Renal cortex interstitium (tissue), 11 donors: ENCODE measurements around the gene SLC4A2. TPM values are rescaled to one million over a fixed set of nuclear protein-coding genes. Genes with fewer than 3 reads are reported as not detected.

ENCODE experiments used
- DNase-seq, 11 donors: peaks; one replicate each; pipeline ENCODE4 v3.0.0-alpha.2; 2013; ENCODE audit warnings: low read depth in 9 of 11, low spot score in 4 of 11; ENCODE audit errors: extremely low read depth in 1 of 11
- polyA plus RNA-seq, 3 donors: library from polyadenylated mRNA; unstranded; fragments of 120-200 nt; gene quantifications; one replicate each; pipeline ENCODE4 v1.2.1, GENCODE V29; 2013; ENCODE audit not compliant: insufficient read length in 3 of 3

SLC4A2 gene
- polyA plus RNA-seq, 3 donors = 75.9 to 120 (median 110) TPM

DNA sequence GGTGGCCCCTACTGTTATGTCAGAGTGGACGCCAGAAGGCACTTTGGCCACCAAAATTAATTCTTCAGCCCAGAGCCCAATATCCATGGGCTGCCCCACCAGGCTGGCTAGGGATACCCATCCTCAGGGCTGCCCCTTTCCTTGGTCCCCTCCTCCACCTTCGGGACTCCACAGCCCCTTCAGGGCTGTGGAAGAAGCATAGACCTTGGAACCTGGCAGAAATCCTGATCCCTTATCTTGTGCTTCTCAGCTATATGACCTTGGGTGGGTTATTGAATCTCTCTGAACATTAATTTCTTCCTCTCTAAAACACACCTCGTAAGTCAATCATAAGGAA, 24.4 kb downstream of the SLC4A2 start:
- DNase-seq = no peak

DNA sequence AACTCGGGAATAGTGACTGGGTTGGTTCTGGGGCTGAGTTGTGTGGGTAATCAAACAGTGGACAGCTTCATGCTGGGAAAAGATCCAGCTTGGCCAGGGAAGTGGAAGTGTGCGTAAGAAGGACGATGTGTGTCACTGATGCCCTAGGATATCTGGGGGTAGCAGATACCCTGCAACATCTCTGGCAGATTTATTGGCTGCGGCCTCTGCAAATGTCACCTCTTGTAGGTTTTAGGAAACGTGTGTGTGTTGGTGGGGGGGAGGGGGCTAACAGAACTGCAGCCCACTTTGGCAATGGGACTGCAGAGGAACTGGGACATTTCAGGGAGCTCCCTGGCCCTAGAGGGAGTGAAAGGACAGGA, 25.9 kb downstream of the SLC4A2 start:
- no peak for DNase-seq

DNA sequence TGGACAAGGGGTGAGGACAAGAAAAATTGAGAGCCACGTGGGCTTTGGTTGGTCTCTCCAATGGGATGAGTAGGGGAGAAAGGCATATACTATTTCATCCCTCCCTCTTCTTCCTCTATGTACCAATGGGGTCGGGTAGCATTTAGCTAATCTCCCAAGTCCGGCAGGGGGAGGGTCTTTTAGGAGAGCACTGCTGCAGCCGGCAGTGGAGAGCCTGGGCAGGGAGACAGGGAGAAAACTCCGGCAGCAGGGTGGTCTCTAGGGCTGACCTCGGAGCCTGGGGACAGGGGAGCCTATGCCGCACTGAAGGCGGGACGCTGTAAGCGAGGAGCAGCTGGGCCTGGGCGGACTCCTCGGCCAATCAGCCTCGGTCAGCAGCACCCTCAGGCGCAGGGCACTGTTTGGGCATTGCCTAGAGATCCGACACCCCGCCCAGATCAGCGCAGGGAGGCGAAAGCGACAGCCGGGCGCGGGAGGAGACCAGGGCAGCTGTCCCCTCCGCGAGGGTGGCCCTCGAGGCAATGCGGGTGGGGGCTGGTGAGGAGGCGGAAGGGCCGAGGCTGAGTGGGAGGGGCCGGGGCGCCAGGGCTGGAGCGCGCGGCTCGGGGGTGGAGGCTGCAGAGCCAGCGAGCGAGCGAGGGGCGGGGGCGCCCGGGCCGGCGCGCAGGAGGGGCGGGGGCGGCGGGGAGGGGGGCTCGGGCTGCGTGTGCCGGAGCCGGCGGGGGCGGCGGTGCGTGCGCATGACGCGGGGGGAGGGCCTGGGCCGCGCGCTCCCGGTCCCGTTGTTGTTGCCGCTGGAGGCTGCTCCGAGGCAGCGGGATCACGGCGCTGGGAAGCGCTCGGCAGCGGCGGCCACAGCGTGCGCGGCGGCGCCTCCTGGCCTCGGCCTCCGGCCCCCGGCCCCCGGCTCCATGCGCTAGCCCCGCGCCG, 26.6 kb downstream of the SLC4A2 start, which contains the start of gene AGAP3:
Gene AGAP3 (plus strand): TSS at position 785 of the 930 bp plus-strand sequence. CDS start 267 bp downstream, outside the sequence.
- DNase-seq = peak in 6 of 11 donors; percentile 76 to 82 (median 80)

DNA sequence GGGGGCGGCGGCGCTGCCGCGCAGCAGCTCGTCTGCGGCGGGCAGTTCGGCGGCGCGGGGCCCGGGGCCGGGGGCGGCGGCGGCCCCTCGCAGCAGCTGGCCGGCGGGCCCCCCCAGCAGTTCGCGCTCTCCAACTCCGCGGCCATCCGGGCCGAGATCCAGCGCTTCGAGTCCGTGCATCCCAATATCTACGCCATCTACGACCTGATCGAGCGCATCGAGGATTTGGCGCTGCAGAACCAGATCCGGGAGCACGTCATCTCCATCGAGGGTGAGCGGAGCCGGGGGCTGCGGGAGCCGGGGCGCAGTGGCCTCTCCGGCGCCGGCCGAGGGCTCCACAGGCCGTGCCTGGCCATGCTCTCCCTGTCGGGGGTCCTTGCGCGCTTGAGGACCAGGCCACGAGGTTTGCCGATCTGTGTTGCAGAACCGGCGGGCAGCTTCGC, 27.4 kb downstream of the SLC4A2 start:
- DNase-seq = no peak

DNA sequence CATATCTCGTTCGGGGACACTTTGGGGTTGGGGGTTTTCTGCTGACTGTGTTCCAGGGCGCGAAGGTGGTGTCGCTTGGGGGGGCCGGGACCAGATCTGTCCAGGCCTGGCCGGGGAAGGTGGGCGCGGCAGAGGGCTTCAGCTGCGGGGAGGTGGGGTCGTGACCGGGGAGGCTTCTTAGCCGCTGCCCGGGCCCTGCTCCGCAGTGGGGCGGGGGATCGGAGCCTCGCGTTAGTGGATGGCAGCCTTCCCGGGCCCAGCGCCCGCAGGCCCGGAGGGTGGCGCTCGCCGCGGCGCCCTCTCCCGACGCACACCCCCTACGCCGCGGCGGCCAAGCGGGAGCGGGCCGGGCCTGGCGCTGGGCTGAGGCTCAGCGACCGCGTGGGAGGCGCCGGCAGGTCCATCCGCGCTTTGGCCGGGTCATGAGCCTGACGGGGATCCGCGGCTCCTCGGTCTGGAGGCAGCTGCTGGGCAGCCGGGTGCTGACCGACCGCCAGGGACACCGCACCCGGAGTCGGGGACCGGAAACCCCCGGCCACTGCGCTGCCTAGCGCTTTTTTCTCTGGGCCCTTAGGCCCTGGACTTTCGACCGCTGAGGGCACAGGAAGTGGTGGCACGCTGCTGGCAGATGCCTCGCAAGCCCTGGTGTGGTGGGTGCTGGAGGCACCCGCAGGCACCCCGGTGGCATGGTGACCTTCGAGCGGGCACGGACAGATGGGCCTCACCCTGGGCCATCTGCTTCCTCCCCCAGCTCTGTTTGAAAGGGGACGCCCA, 28.0 kb downstream of the SLC4A2 start:
- peak in 1 of 11 donors; percentile 46 for DNase-seq

DNA sequence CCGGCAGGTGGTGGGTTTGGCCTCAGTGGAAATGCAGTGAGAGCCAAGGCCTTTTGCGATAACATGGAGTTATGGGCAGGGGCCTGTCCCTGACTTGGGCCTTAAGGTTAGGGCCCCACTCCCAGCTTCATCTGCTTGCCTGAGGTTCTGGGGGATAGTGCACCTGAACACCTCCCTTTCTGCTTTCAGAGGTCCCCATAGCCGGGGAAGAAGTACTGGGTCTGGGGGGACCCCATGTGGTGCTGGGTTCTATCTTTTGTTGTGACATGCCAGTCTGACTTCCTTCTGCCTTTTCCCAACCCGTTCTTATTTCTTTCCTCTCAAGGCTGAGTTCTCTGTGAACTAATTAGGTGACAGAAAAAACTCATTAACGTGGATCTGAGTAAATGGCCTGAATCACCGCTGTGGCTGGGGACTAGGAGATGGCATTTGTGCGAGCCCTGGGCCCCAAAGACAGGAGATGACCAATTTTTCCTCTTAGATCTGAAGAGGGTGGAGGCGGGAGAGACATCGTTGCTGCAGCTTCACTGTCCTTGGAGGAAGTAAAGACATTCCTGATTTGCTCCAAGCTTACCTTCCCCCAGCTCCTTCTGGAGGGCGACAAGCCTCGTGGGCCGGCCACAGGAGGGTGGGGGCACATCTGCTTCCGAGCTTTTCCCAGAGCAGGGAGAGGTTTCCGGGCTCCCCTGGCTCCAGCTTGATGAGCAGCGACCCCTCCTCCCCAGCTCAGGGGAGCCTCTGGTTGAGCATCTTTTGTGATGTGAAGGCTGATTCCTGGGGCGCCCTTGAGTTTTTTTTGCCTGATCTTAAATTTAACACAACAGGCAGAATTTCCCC, 28.8 kb downstream of the SLC4A2 start:
- DNase-seq = no peak

DNA sequence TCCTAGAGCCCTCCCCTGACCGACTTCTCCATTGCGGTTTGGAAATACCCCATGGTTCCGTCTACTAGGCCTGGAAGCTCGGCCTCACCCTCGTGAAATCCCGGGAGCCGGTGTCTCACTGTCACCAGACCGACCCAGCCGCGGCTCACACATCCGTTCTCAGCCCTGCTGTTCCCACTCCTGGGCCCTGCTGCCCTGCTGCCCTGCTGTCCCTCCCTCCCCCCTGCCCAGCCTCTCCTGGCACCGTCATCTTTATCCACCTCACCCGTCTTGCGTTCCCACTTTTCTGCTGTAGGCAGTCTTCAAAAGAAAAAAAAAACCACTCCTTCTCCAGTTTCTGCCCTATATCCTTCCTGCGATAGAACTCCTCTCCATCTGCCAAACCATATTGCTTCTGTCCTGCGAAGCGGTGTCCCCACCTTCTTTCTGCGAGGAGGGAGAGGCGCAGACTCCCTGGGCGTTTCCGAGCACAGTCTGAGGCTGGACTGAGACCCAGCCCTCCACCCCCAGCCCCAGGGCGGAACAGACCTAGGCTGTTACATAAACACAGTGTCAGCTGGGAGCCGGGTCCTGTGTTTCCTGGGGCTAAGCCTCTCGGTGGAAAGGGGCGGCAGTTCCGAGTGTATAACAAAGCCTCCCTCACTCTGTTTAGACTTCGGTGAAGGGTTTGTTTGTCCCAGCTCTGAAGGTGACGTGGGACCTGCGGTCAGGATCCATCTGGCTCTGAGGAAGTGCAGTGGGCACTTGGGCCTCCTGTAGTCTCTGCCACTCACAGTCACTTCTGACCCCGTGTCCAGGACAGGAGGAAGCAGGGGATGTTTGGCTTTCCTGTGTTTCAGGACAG, 29.7 kb downstream of the SLC4A2 start:
- peak in 2 of 11 donors; percentile 39 to 43 for DNase-seq

DNA sequence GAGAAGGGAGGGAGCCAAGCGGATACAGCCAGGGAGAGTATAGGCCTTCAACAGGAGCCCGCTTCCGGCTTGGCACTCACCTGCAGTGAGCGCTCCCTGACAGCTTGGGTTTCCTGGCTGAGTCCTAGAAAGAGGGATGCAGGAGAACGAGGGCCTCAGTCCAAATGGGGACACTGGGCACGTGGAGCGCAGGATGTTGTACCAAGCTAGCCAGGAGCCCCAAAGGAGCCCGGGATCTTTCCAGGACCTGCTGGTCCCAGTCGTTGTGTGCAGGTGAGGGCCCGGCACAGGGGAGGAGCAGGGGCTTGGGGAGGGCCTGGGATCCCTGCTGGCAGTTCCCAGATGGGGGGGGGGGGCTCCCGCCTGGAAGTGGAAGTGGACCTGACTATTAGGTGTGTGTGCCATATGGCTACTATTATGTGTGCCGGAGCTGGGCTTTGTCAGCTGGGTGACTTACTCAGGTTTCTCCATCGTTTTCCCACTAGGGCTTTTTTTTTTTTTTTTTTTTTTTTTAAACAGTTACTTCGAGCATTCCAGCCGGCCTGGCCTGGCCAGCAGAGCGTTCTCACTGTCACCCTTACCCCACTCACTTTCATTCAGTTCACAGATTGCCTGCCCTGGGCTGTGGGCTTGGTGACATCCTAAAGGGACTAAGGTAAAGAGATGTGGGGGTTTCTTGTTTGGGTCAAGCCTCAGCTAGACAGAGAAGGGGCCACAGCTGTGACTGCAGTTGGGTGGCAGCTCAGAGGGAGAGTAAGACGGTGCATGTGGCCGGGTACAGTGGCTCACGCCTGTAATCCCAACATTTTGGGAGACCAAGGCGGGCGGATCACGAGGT, 30.7 kb downstream of the SLC4A2 start:
- DNase-seq = no peak

DNA sequence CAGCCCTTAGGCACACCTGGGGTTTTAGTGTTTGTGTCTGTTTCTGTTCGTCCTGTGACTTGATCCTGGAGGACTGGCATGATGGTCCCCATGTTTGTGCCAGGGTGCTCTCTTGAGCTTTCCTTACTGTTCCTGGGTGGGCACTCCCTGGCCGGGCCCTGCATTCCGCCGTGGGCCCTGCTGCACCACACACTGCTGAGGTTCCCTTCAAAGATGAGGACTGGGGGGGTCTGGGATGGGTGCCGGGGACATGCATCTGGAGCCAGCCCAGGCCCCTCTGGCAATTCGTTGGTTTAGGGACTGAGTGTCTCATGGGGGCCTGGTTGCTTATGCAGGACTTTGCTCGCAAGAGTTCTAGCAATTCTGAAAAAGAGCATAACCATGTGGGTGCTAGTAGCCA, 31.6 kb downstream of the SLC4A2 start:
- no peak for DNase-seq

DNA sequence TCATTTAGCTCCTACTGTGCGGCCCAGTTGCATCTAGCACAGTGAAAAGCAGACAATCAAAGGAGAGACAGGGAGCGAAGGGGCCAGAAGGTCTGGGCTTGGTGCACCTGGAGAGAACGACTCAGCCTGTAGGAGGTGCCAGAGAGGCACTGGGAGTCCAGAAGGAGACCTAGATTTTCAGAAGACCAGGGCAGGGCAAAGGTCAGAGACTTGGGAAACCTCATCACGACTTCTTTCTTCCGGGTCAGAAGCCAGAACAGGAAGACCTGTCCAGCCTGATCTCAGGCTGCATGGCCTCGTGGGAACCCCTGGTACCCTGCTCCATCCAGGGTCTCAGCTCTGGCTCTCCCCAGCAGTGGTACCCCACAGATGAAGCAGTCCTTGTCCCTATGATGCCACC, 32.0 kb downstream of the SLC4A2 start:
- no peak for DNase-seq

DNA sequence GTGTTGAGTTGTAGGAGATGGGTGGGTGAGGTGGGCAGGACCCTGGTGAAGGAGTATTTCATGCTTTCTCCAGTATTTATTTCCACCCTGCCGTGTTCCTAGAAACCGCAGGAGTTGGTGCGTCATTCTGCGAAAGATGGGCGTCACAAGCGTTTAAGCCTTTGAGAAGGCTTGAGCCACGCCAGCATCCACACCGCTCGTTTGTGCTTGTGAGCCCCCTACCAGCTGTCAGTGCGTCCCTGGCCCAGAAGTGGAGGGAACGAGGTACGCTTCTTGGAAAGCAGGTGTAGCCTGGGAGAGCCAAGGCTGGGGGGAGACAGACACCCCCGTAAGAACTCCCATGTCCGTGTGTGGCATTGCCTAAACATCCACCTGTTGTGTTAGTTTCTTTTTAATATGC, 32.6 kb downstream of the SLC4A2 start:
- no peak for DNase-seq

DNA sequence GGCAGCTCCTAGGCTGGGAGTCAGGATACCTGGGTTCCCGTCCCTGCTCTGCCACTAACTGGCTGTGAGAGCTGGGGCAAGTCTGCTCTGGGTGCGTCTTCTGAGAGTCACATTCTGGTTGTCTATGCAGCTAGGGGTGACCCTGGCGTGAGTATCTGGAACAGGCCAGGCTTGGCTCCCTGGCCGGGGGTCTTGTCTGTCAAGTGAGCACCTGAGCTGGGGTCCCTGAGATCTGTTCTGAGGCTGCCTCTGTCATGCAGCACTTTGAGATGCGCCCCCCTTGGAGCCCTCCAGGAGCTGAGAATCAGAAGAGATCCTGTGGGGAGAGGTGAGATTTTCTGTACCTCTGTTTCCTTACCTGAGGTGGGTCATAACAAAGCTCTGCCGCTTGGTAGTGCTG, 34.4 kb downstream of the SLC4A2 start:
- no peak for DNase-seq

DNA sequence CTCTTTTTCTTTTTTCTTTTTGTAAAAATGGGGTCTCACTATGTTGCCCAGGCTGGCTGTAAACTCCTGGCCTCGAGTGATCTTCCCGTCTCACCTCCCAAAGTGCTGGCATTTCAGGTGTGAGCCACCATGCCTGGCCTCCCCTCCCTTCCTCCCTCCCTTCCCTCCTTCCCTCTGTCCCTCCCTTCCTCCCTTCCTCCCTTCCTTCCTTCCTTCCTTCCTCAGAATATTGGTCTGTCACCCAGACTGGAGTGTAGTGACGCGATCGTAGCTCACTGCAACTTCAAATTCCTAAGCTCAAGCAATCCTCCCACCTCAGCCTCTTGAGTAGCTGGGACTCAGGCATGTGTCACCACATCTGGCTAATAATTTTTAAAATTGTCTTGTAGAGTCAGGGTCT, 35.3 kb downstream of the SLC4A2 start:
- DNase-seq = no peak

DNA sequence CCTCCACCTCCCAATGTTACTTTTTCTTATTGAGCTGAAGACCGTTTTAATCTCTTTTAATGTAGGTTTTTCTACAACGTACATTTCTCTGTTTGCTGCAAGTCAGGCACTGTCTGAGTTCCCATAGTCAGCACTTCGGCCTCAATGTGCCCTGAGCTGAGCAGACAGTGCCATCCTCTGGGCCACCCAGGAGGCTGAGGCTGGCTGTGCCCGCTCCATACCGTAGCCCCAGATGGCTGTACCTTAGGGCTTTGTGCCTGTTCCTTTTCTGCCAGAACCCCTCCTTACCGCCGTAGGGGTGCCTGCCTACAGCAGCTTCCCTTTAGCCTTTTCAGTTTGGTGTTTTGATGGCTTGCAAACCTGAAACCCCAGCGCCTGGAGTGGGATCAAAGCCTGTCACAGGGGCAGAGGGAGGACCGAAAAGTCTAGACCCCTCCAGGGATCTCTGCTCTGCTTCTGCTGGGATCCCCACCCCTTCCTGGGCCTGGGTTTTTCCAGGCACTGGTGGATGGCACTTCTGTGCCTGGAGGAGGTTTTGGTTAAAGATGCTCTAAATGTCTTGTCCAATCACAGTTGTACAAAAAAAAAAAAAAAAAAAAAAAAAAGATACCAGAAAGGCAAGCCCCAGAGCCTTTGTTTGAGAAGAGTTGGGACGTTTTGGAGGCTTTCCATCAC, 35.9 kb downstream of the SLC4A2 start:
- no peak for DNase-seq

DNA sequence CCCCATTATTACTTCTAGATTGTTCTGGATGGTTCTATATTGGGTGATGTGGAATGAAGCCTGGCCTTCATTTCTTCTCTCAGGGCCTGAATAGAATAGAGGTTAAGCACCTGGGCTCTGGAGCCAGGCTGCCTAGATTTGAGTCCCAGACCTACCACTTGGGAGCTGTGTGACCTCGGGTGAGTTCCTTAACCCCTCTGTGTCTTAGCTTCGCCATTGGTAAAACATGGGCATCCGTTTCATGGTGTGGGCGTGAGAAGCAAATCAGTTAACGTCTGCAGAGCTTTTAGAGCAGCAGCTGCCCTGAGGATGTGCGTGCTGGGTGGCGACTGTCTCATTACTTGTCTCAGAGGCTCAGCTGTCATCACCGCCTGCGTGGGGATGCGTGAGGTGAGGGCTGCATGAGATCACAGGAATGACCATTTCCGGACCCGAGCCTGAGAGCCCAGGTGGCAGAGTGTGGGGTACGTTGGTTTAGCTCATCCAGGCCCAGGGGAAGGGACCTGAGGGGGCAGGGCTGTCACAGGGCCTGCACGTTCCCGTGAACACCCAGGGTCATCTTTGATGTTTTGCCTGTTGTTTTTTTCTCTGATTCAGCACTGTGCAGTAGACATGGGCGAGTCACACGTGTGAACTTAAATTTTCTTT, 36.6 kb downstream of the SLC4A2 start:
- no peak for DNase-seq

DNA sequence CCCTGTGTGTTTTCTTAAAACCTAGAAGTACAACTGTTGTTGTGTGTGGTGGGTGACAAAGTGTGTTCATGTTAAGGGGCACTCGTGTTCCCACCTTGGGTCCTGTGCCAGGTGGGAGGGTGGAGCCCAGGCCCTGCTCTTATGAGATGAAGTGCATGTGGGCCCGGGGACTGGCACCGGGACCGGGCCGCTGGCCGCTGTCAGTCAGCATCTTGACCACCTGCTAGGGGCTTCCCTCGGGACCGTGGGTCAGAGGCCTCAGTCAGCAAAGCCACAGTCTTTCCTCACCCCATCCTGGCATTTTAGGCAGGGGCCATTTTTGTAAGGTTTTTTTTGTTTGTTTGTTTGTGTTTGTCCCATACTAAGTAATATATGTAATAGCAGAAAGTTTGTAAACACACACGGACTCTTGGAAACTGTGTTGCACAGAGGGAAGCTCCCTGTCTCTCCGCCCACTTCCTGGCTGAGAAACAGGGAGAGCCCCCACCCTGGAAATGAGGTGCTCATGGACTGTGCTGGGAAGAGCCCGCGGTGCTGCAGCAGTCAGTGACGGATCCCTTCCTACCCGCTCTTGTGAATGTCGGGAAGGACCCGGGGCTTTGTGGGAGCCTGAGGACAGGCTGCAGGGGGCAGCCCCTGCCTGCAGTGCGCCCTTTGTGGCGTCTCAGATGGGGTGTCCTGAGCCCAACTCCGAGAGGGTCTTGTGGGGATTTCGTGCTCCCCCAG, 40.3 kb downstream of the SLC4A2 start:
- no peak for DNase-seq
